H7 (cell line): ENCODE results near the gene SCUBE3. TPM values are rescaled to one million over a fixed set of nuclear protein-coding genes. Genes with fewer than 3 reads are reported as not detected.

Experiments
- DNase-seq: peaks from one replicate; pipeline ENCODE4 v3.0.0; 2012
- H3K27me3 ChIP-seq: 2 replicates; pipeline ENCODE4 v1.6.0; 2011; ENCODE audit warnings: mild to moderate bottlenecking, low read length; ENCODE audit not compliant: control insufficient read depth, insufficient read depth
- H3K36me3 ChIP-seq: replicated peaks from 2 replicates; pipeline ENCODE4 v1.5.1; 2011; ENCODE audit warnings: low read length; ENCODE audit not compliant: control insufficient read depth, insufficient read depth
- H3K4me3 ChIP-seq: 2 replicates; pipeline ENCODE4 v1.5.1; 2011; ENCODE audit warnings: low read depth, mild to moderate bottlenecking, control low read depth, low read length, moderate library complexity; ENCODE audit not compliant: insufficient read depth
- total RNA-seq: library from RNA; depleted of rRNA; stranded (reverse); fragments of >200 nt; shearing (Covaris generic); gene quantifications from 2 replicates; pipeline ENCODE4 v1.2.3, GENCODE V29; 2014

SCUBE3 gene
- total RNA-seq, 1 experiment from 2014 or later, result 0.45 TPM

DNA sequence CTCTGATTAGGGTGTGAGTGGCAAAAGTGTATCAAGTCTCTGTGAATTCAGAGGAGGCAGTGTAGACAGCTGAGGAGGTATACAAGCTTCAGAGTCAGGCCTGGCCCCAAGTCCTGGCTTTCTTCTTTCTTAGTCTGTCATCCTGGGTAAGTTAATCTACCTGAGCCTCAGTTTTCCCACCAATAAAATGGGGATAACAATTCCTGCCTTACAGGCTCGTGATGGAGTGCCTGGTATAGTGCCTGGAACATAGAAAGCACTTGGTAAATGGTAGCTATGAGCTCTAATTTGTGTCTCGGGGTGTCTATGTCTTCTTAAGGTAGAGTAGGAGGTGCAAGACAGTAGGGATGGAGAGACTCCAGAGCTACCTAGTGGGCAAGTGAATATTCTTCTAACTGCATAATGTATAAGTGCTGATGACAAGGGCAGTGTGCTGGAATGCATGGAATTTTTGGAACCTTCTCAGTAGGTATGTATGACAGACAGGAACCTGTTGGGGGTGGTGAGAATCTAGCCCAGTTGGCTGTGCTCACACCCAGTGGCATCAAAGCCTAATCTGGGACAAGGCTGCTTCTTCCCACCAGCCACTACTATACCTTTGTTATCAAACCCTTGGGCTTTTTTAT lies 4.0 kb upstream of the SCUBE3 start:
- peaks cover 59% of the 10 kb centered on the region for H3K27me3 ChIP-seq
- H3K36me3 ChIP-seq, result no peaks in the 10 kb centered on the region
- H3K4me3 ChIP-seq, result no peak overlapping the region
- no peak for DNase-seq

GRCh38 chr6:35213298-35213791 lies 411 bp upstream of the SCUBE3 start:
- peaks cover 72% of the 10 kb centered on the region for H3K27me3 ChIP-seq
- DNase-seq, result peak; percentile 98
- H3K36me3 ChIP-seq, result no peaks in the 10 kb centered on the region
- H3K4me3 ChIP-seq, result peak overlapping the region; percentile 55

- peaks cover 65% of the 10 kb centered on the region for H3K27me3 ChIP-seq
- DNase-seq, result peak; percentile 75
- H3K36me3 ChIP-seq, result no peaks in the 10 kb centered on the region
- H3K4me3 ChIP-seq, result peak overlapping the region; percentile 55
These were observed 1.3 kb downstream of the SCUBE3 start for GRCh38 chr6:35214869-35215664.

GRCh38 chr6:35215665-35216411 lies 2.1 kb downstream of the SCUBE3 start:
- peaks cover 63% of the 10 kb centered on the region for H3K27me3 ChIP-seq
- no peak overlapping the region for H3K4me3 ChIP-seq
- H3K36me3 ChIP-seq, result no peaks in the 10 kb centered on the region
- DNase-seq, result no peak

- H3K27me3 ChIP-seq, result peaks cover 60% of the 10 kb centered on the region
- H3K36me3 ChIP-seq, result no peaks in the 10 kb centered on the region
- H3K4me3 ChIP-seq, result no peak overlapping the region
- DNase-seq, result no peak
These were observed 2.6 kb downstream of the SCUBE3 start for GRCh38 chr6:35216412-35216732.

DNA sequence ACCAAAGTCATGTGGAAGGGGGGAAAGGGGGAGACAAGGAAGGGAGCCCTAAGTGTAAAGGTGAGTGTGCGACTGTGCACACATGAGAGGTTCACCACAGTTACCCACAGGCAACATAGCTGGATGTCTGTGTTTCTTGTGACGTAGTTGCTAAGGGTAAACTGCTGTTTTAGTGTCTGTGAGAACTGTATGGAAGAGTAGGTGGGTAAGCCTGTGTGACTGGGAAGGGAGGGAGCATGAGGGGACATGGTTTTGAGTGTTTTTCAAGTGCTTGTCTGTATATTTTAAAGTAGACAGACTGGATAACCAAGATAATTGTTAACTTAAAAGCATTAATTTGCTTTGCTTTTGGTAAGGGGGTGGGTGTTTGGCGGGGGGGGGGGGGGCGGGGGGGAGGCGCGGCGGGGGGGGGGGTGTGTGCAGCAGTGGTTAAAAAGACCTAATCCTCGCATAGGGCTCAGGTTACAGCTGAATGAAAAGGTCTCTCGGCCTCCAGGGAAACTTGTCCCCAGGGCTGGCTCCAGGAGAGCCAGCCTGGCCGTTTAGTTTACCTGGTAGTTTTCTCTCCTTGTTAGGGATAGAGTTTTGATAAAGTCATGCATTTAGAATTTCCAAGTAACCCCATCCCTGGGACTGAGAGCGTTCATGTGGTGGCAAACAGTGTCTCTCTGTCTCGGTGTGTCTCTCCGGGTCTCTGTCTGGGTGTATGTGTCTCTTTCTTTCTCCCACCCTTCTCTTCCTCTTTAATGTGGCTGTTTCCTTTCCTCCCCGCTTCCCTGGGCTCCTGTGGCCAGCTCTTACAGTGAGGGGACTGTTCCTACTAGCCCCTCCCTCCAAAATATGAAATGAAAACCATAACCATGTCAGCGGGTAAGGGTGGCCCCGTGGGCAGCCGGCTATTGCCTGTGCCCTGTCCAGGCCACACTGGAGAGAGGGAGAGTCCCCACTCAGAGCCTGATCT lies 3.4 kb downstream of the SCUBE3 start:
- H3K4me3 ChIP-seq, result no peak overlapping the region
- H3K36me3 ChIP-seq, result no peaks in the 10 kb centered on the region
- peaks cover 53% of the 10 kb centered on the region for H3K27me3 ChIP-seq
- DNase-seq, result peak; percentile 79

DNA sequence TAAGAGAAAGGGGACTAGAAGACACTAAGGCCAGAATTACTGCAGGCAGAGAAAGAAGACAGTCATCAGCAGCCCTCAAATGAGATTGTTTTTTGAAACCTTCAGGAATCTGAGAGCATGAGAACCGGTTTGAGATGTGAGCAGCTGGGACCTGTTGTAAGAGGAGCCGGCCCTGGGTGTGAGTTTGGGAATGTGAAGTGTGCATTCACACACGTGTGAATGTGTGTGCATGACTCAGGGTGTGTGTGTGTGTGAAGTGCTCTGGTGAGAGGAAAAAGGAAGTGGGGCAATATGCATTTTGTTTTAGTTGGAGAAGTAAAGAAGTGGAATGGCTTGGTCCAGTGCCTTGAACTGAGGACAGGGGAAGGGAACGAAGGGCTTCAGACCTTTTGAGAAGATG lies 4.3 kb downstream of the SCUBE3 start:
- Histone ChIP-seq H3K36me3 (no peaks in the 10 kb centered on the region), H3K27me3 (peaks cover 44% of the 10 kb centered on the region), H3K4me3 (no peak overlapping the region)
- DNase-seq, result no peak

- Histone ChIP-seq H3K4me3 (no peak overlapping the region), H3K36me3 (no peaks in the 10 kb centered on the region), H3K27me3 (peaks cover 41% of the 10 kb centered on the region)
- no peak for DNase-seq
These were observed 4.7 kb downstream of the SCUBE3 start for GRCh38 chr6:35218456-35218855.

GRCh38 chr6:35219683-35220326 lies 6.0 kb downstream of the SCUBE3 start:
- peaks cover 33% of the 10 kb centered on the region for H3K27me3 ChIP-seq
- H3K4me3 ChIP-seq, result no peak overlapping the region
- H3K36me3 ChIP-seq, result no peaks in the 10 kb centered on the region
- DNase-seq, result no peak

DNA sequence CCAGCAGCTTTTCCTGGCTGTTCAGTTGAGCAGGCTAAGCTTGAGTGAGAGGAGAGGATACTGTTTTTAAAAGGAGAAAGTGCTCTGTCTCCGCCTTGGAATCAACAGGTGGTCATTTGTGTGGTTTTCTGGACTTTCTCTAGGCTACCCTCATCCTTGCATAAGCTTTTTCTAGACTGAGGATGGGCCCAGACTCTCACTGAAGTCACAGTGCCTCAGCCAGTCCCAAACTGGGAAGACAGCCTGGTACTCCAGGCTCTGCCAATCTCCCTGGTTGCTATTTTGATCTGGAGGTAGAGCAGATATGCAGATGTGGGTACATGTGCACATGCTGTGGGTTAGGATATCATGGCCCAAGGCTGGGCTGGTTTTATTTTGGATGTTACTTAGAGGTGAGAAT lies 7.0 kb downstream of the SCUBE3 start:
- DNase-seq, result no peak
- Histone ChIP-seq H3K27me3 (peaks cover 24% of the 10 kb centered on the region), H3K4me3 (no peak overlapping the region), H3K36me3 (no peaks in the 10 kb centered on the region)

GRCh38 chr6:35223396-35223795 lies 9.6 kb downstream of the SCUBE3 start:
- Histone ChIP-seq H3K36me3 (no peaks in the 10 kb centered on the region), H3K27me3 (peaks cover 7% of the 10 kb centered on the region), H3K4me3 (no peak overlapping the region)
- no peak for DNase-seq

- H3K27me3 ChIP-seq, result peaks cover 4% of the 10 kb centered on the region
- no peak overlapping the region for H3K4me3 ChIP-seq
- no peaks in the 10 kb centered on the region for H3K36me3 ChIP-seq
- no peak for DNase-seq
These were observed 11.0 kb downstream of the SCUBE3 start for GRCh38 chr6:35224720-35225119.

GRCh38 chr6:35228481-35228880 lies 14.7 kb downstream of the SCUBE3 start:
- DNase-seq, result no peak
- Histone ChIP-seq H3K36me3 (no peaks in the 10 kb centered on the region), H3K4me3 (no peak overlapping the region), H3K27me3 (no peaks in the 10 kb centered on the region; the same call in 1 of the 2 replicates)
